Calu3 (cell line): ENCODE measurements around the gene EXOC2. TPM values are rescaled to one million over a fixed set of nuclear protein-coding genes. Genes with fewer than 3 reads are reported as not detected.

Experiments
- BruUV-seq: library from RNA; stranded (reverse); fragments of 400-500 nt; replicated peaks from 2 replicates; lab custom pipeline; 2021; lab: Mats Ljungman, UMichigan
- CTCF ChIA-PET: fragments of 300-600 bp; sonication (Branson Sonifier 250); formaldehyde crosslinking; loops from one replicate; lab custom pipeline; 2022; ENCODE audit warnings: antibody characterized with exemption; lab: Charles Lee
- DNase-seq: peaks from one replicate; pipeline ENCODE4 v3.0.0; 2022
- H3K27ac Mint-ChIP-seq: one replicate; pipeline ENCODE4 v1.8.0; 2022; ENCODE audit warnings: mixed read lengths; ENCODE audit not compliant: unreplicated experiment
- H3K27me3 Mint-ChIP-seq: one replicate; pipeline ENCODE4 v1.8.0; 2022; ENCODE audit warnings: mixed read lengths; ENCODE audit not compliant: unreplicated experiment
- H3K36me3 Mint-ChIP-seq: one replicate; pipeline ENCODE4 v1.8.0; 2022; ENCODE audit warnings: mild to moderate bottlenecking, moderate library complexity, mixed read lengths; ENCODE audit not compliant: insufficient read depth, unreplicated experiment
- H3K4me1 Mint-ChIP-seq: one replicate; pipeline ENCODE4 v1.8.0; 2022; ENCODE audit warnings: mild to moderate bottlenecking, low read depth, mixed read lengths; ENCODE audit not compliant: unreplicated experiment
- H3K4me3 Mint-ChIP-seq: one replicate; pipeline ENCODE4 v1.8.0; 2022; ENCODE audit warnings: mild to moderate bottlenecking, low read depth, moderate library complexity, mixed read lengths; ENCODE audit not compliant: unreplicated experiment
- H3K9me3 Mint-ChIP-seq: one replicate; pipeline ENCODE4 v1.8.0; 2022; ENCODE audit warnings: low read depth, mixed read lengths; ENCODE audit not compliant: unreplicated experiment
- CTCF ChIP-seq: fragments of 200-600 bp; IDR thresholded peaks from one replicate; pipeline ENCODE4 v1.8.0; 2022; ENCODE audit warnings: antibody characterized with exemption; ENCODE audit not compliant: unreplicated experiment
- intact Hi-C: fragments of 100-400 bp; cut with micrococcal nuclease; formaldehyde crosslinking; loops from one replicate; pipeline ENCODE4 v1.10.0; 2022; ENCODE audit not compliant: unreplicated experiment
- total RNA-seq: library from RNA; stranded (reverse); gene quantifications from 2 replicates; pipeline ENCODE4 v1.2.3, GENCODE V29; 2022

EXOC2 gene
- total RNA-seq, 1 experiment from 2014 or later = 13.2 TPM

- DNase-seq = no peak
- TF ChIP-seq CTCF = no peak
- BruUV-seq = no TSS peak
- intact Hi-C loops = no loop called here
- no peaks in the 10 kb centered on the region for H3K27me3 Mint-ChIP-seq
- H3K9me3 Mint-ChIP-seq = no peaks in the 10 kb centered on the region
- H3K27ac Mint-ChIP-seq = no peak overlapping the region
- H3K36me3 Mint-ChIP-seq = no peaks in the 10 kb centered on the region
- H3K4me3 Mint-ChIP-seq = no peak overlapping the region
- no peaks in the 10 kb centered on the region for H3K4me1 Mint-ChIP-seq
- CTCF ChIA-PET = no interaction called here
Observed at GRCh38 chr6:492178-492577, 200.8 kb downstream of the EXOC2 start.

GRCh38 chr6:491233-491632 is 201.7 kb downstream of the EXOC2 start:
- BruUV-seq = no TSS peak
- H3K27me3 Mint-ChIP-seq = no peaks in the 10 kb centered on the region
- no peaks in the 10 kb centered on the region for H3K4me1 Mint-ChIP-seq
- no peak for DNase-seq
- H3K27ac Mint-ChIP-seq = no peak overlapping the region
- intact Hi-C loops = no loop called here
- no peak for TF ChIP-seq CTCF
- CTCF ChIA-PET = no interaction called here
- no peaks in the 10 kb centered on the region for H3K36me3 Mint-ChIP-seq
- H3K9me3 Mint-ChIP-seq = no peaks in the 10 kb centered on the region
- no peak overlapping the region for H3K4me3 Mint-ChIP-seq

GRCh38 chr6:490251-491037 is 202.5 kb downstream of the EXOC2 start:
- CTCF ChIA-PET = no interaction called here
- no peaks in the 10 kb centered on the region for H3K9me3 Mint-ChIP-seq
- no peak overlapping the region for H3K4me3 Mint-ChIP-seq
- no TSS peak for BruUV-seq
- no peaks in the 10 kb centered on the region for H3K4me1 Mint-ChIP-seq
- DNase-seq = no peak
- H3K36me3 Mint-ChIP-seq = no peaks in the 10 kb centered on the region
- no peaks in the 10 kb centered on the region for H3K27me3 Mint-ChIP-seq
- intact Hi-C loops = no loop called here
- no peak for TF ChIP-seq CTCF
- H3K27ac Mint-ChIP-seq = no peak overlapping the region

- no TSS peak for BruUV-seq
Observed at GRCh38 chr6:489762-490161, 203.2 kb downstream of the EXOC2 start.

More at GRCh38 chr6:489762-490161, 203.2 kb downstream of the EXOC2 start:
- no peak overlapping the region for H3K27ac Mint-ChIP-seq
- intact Hi-C loops = no loop called here
- no peaks in the 10 kb centered on the region for H3K36me3 Mint-ChIP-seq
- DNase-seq = no peak
- TF ChIP-seq CTCF = no peak
- no peaks in the 10 kb centered on the region for H3K4me1 Mint-ChIP-seq
- H3K4me3 Mint-ChIP-seq = no peak overlapping the region
- CTCF ChIA-PET = no interaction called here
- H3K9me3 Mint-ChIP-seq = no peaks in the 10 kb centered on the region
- no peaks in the 10 kb centered on the region for H3K27me3 Mint-ChIP-seq
